Hypothalamus (tissue), 51 donors: ENCODE data around the gene GAGE12D.
"Not testable (repeated sequence)": the region's sequence is repeated elsewhere in the genome, so short reads cannot be mapped to it uniquely, and the experiment has no call there.

Experiments used
- DNase-seq, 51 donors: peaks; one replicate each; lab custom pipeline; 2025; lab: John Stamatoyannopoulos, UW

The GAGE12D gene

GRCh38 chrX:49541433-49541832, at the start of gene GAGE12D:
TSS of gene GAGE12D (plus strand) at chrX:49541733. CDS start at chrX:49542888, 1,155 bp downstream.
- not testable (repeated sequence) for DNase-seq

GRCh38 chrX:49531877-49532276, 9.7 kb upstream of the GAGE12D start, which contains the start of gene GAGE12C:
TSS of gene GAGE12C (plus strand) at chrX:49532177. CDS start at chrX:49533332, 1,155 bp downstream.
- not testable (repeated sequence) for DNase-seq

- not testable (repeated sequence) for DNase-seq
Observed at GRCh38 chrX:49550989-49551388, 9.5 kb downstream of the GAGE12D start, which contains the start of gene GAGE12E. TSS of gene GAGE12E (plus strand) at chrX:49551289. CDS start at chrX:49552444, 1,155 bp downstream.

GRCh38 chrX:49560542-49560941, 19.0 kb downstream of the GAGE12D start, which contains the start of gene GAGE12F:
TSS of gene GAGE12F (plus strand) at chrX:49560842. CDS start at chrX:49561997, 1,155 bp downstream.
- not testable (repeated sequence) for DNase-seq

- DNase-seq: not testable (repeated sequence)
Observed at GRCh38 chrX:49568728-49569127, 27.2 kb downstream of the GAGE12D start.

- not testable (repeated sequence) for DNase-seq
Observed at GRCh38 chrX:49569152-49569551, 27.6 kb downstream of the GAGE12D start.

GRCh38 chrX:49570100-49570499, 28.6 kb downstream of the GAGE12D start, which contains the start of gene GAGE12G:
TSS of gene GAGE12G (plus strand) at chrX:49570400. CDS start at chrX:49571555, 1,155 bp downstream.
- DNase-seq: not testable (repeated sequence)

- DNase-seq: not testable (repeated sequence)
Observed at GRCh38 chrX:49579649-49580048, 38.1 kb downstream of the GAGE12D start, which contains the start of gene GAGE12H. TSS of gene GAGE12H (plus strand) at chrX:49579949. CDS start at chrX:49581104, 1,155 bp downstream.

- DNase-seq: not testable (repeated sequence)
Observed at GRCh38 chrX:49589196-49589595, 47.7 kb downstream of the GAGE12D start, which contains the start of gene GAGE2A. TSS of gene GAGE2A (plus strand) at chrX:49589496. CDS start at chrX:49590651, 1,155 bp downstream.

GRCh38 chrX:49589769-49590478, 48.4 kb downstream of the GAGE12D start:
- not testable (repeated sequence) for DNase-seq

GRCh38 chrX:49590488-49590887, 49.0 kb downstream of the GAGE12D start:
- DNase-seq: not testable (repeated sequence)
